ENCODE results near the gene MYOF. TPM values are rescaled to one million over a fixed set of nuclear protein-coding genes. Genes with fewer than 3 reads are reported as not detected.

Gene MYOF
- total RNA-seq, 4 donors from 2014 or later: 39.6 to 70.4 (median 59.2) TPM

- Histone ChIP-seq H3K36me3 (peaks cover 0 to 58% (median 0%) of the 10 kb centered on the region in 3 donors), H3K27me3 (no peaks in the 10 kb centered on the region), H3K4me3 (no peak overlapping the region), H3K9me3 (no peaks in the 10 kb centered on the region), H3K27ac (peak overlapping the region in 2 of 4 donors; percentile 16 to 21), H3K4me1 (peaks cover 0 to 20% (median 3%) of the 10 kb centered on the region in 4 donors)
- TF ChIP-seq CTCF (IDR thresholded peaks at IDR 0.05): no peak
- TF ChIP-seq POLR2A (IDR thresholded peaks at IDR 0.05): no peak
- TF ChIP-seq EP300 (IDR thresholded peaks at IDR 0.05): no peak
- no peak for DNase-seq (ENCODE audit: low spot score in 2 of 2)
- WGBS, 2 donors: 70 to 80% methylated on average over 6 of the region's 6 CpGs
Observed at GRCh38 chr10:93383562-93383981, 98.6 kb downstream of the MYOF start.

GRCh38 chr10:93379731-93380575 lies 102.2 kb downstream of the MYOF start:
- Histone ChIP-seq H3K27me3 (no peaks in the 10 kb centered on the region), H3K9me3 (no peaks in the 10 kb centered on the region), H3K4me1 (peaks cover 0 to 25% (median 6%) of the 10 kb centered on the region in 4 donors), H3K4me3 (no peak overlapping the region), H3K36me3 (peaks cover 0 to 32% (median 0%) of the 10 kb centered on the region in 3 donors), H3K27ac (peak overlapping the region in 2 of 4 donors; percentile 12 to 52)
- TF ChIP-seq POLR2A (IDR thresholded peaks at IDR 0.05) (no peak), CTCF (IDR thresholded peaks at IDR 0.05) (no peak), EP300 (IDR thresholded peaks at IDR 0.05) (no peak)
- 70 to 71% methylated on average over 5 of the region's 5 CpGs for WGBS, 2 donors
- DNase-seq (ENCODE audit: low spot score in 2 of 2): no peak

GRCh38 chr10:93378997-93379730 lies 103.0 kb downstream of the MYOF start:
- peaks cover 0 to 34% (median 0%) of the 10 kb centered on the region in 3 donors for H3K36me3 ChIP-seq
- TF ChIP-seq CTCF (IDR thresholded peaks at IDR 0.05): no peak
- no peak for TF ChIP-seq POLR2A (IDR thresholded peaks at IDR 0.05)
- no peak for TF ChIP-seq EP300 (IDR thresholded peaks at IDR 0.05)
- H3K4me3 ChIP-seq: no peak overlapping the region
- no peak for DNase-seq (ENCODE audit: low spot score in 2 of 2)
- WGBS, 2 donors: 78 to 81% methylated on average over 3 of the region's 3 CpGs
- no peaks in the 10 kb centered on the region for H3K27me3 ChIP-seq
- H3K27ac ChIP-seq: peak overlapping the region in 2 of 4 donors; percentile 12 to 52
- no peaks in the 10 kb centered on the region for H3K9me3 ChIP-seq
- peaks cover 0 to 25% (median 6%) of the 10 kb centered on the region in 4 donors for H3K4me1 ChIP-seq

GRCh38 chr10:93378039-93378438 lies 104.1 kb downstream of the MYOF start:
- H3K27ac ChIP-seq: peak overlapping the region in 2 of 4 donors; percentile 88 to 89
- no peaks in the 10 kb centered on the region for H3K9me3 ChIP-seq
- TF ChIP-seq EP300 (IDR thresholded peaks at IDR 0.05) (no peak), POLR2A (IDR thresholded peaks at IDR 0.05) (no peak), CTCF (IDR thresholded peaks at IDR 0.05) (no peak)
- H3K4me1 ChIP-seq: peaks cover 0 to 20% (median 6%) of the 10 kb centered on the region in 4 donors
- WGBS, 2 donors: 90 to 98% methylated on average over 2 of the region's 2 CpGs
- DNase-seq (ENCODE audit: low spot score in 2 of 2): no peak
- no peak overlapping the region for H3K4me3 ChIP-seq
- H3K27me3 ChIP-seq: no peaks in the 10 kb centered on the region
- peaks cover 0 to 38% (median 0%) of the 10 kb centered on the region in 3 donors for H3K36me3 ChIP-seq
